Measurements from ENCODE around the gene KIF1A. TPM values are rescaled to one million over a fixed set of nuclear protein-coding genes. Genes with fewer than 3 reads are reported as not detected.

The KIF1A gene
- total RNA-seq, 1 donor, result not detected

GRCh38 chr2:240739797-240740196, 80.2 kb downstream of the KIF1A start:
- H3K79me2 ChIP-seq (ENCODE audit: insufficient read depth, low read length), result no peaks in the 10 kb centered on the region
- no peaks in the 10 kb centered on the region for H4K20me1 ChIP-seq (ENCODE audit: insufficient read depth, low read length)
- H3K27ac ChIP-seq (ENCODE audit: low read depth, low read length), result no peak overlapping the region
- no peaks in the 10 kb centered on the region for H3K4me1 ChIP-seq (ENCODE audit: insufficient read depth, low read length)
- no peak overlapping the region for H3K4me2 ChIP-seq (ENCODE audit: insufficient read depth, low read length)
- H3K9me3 ChIP-seq (ENCODE audit: low read depth, low read length), result no peaks in the 10 kb centered on the region
- H3K36me3 ChIP-seq (ENCODE audit: insufficient read depth, low read length), result no peaks in the 10 kb centered on the region
- H3K27me3 ChIP-seq (ENCODE audit: insufficient read depth, low read length), result no peaks in the 10 kb centered on the region
- no peak overlapping the region for H2AFZ ChIP-seq (ENCODE audit: low read length)
- no peak for DNase-seq (ENCODE audit: insufficient read length, low spot score, missing footprints)
- H3K4me3 ChIP-seq (ENCODE audit: insufficient read depth, low read length), result no peak overlapping the region
- TF ChIP-seq CTCF (IDR thresholded peaks at IDR 0.05; ENCODE audit: extremely low read depth, low read depth, low read length), result no peak

- no peak overlapping the region for H2AFZ ChIP-seq (ENCODE audit: low read length)
- H3K27ac ChIP-seq (ENCODE audit: low read depth, low read length), result no peak overlapping the region
- no peak for TF ChIP-seq CTCF (IDR thresholded peaks at IDR 0.05; ENCODE audit: extremely low read depth, low read depth, low read length)
- no peaks in the 10 kb centered on the region for H3K79me2 ChIP-seq (ENCODE audit: insufficient read depth, low read length)
- H3K4me3 ChIP-seq (ENCODE audit: insufficient read depth, low read length), result no peak overlapping the region
- no peaks in the 10 kb centered on the region for H4K20me1 ChIP-seq (ENCODE audit: insufficient read depth, low read length)
- no peak overlapping the region for H3K4me2 ChIP-seq (ENCODE audit: insufficient read depth, low read length)
- no peaks in the 10 kb centered on the region for H3K36me3 ChIP-seq (ENCODE audit: insufficient read depth, low read length)
- no peaks in the 10 kb centered on the region for H3K4me1 ChIP-seq (ENCODE audit: insufficient read depth, low read length)
- H3K27me3 ChIP-seq (ENCODE audit: insufficient read depth, low read length), result no peaks in the 10 kb centered on the region
- H3K9me3 ChIP-seq (ENCODE audit: low read depth, low read length), result no peaks in the 10 kb centered on the region
- no peak for DNase-seq (ENCODE audit: insufficient read length, low spot score, missing footprints)
Observed at GRCh38 chr2:240737958-240738357, 82.1 kb downstream of the KIF1A start.

DNA sequence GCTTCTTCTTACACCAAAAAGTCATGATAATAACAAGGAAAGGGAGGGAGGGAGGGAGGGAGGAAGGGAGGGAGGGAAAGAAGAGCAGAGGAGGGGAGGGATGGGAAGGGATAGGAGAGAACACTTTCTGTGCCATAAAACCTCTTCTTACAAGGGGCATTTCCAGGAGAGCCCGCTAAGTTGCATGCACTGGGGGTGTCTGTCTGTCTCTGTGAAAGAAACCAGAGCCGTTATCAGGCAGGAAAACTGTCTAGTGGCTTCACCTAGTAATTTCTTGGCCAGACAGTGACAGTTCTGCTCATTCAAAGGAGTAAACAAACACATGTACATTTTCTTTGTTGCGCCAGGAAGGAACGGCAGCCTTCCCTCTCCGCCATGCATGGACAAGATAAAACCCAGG, 82.5 kb downstream of the KIF1A start:
- no peak for TF ChIP-seq CTCF (IDR thresholded peaks at IDR 0.05; ENCODE audit: extremely low read depth, low read depth, low read length)

GRCh38 chr2:240736281-240737250, 83.5 kb downstream of the KIF1A start:
- H3K27ac ChIP-seq (ENCODE audit: low read depth, low read length), result no peak overlapping the region
- no peaks in the 10 kb centered on the region for H3K9me3 ChIP-seq (ENCODE audit: low read depth, low read length)
- H3K79me2 ChIP-seq (ENCODE audit: insufficient read depth, low read length), result no peaks in the 10 kb centered on the region
- TF ChIP-seq CTCF (IDR thresholded peaks at IDR 0.05; ENCODE audit: extremely low read depth, low read depth, low read length), result no peak
- H4K20me1 ChIP-seq (ENCODE audit: insufficient read depth, low read length), result no peaks in the 10 kb centered on the region
- no peaks in the 10 kb centered on the region for H3K27me3 ChIP-seq (ENCODE audit: insufficient read depth, low read length)
- no peaks in the 10 kb centered on the region for H3K36me3 ChIP-seq (ENCODE audit: insufficient read depth, low read length)
- DNase-seq (ENCODE audit: insufficient read length, low spot score, missing footprints), result no peak
- no peak overlapping the region for H2AFZ ChIP-seq (ENCODE audit: low read length)
- no peak overlapping the region for H3K4me3 ChIP-seq (ENCODE audit: insufficient read depth, low read length)
- no peak overlapping the region for H3K4me2 ChIP-seq (ENCODE audit: insufficient read depth, low read length)
- no peaks in the 10 kb centered on the region for H3K4me1 ChIP-seq (ENCODE audit: insufficient read depth, low read length)

More for the DNA sequence above, 82.5 kb downstream of the KIF1A start:
- no peak overlapping the region for H3K4me3 ChIP-seq (ENCODE audit: insufficient read depth, low read length)
- DNase-seq (ENCODE audit: insufficient read length, low spot score, missing footprints), result no peak
- no peaks in the 10 kb centered on the region for H3K9me3 ChIP-seq (ENCODE audit: low read depth, low read length)
- no peaks in the 10 kb centered on the region for H3K79me2 ChIP-seq (ENCODE audit: insufficient read depth, low read length)
- no peaks in the 10 kb centered on the region for H4K20me1 ChIP-seq (ENCODE audit: insufficient read depth, low read length)
- H3K27me3 ChIP-seq (ENCODE audit: insufficient read depth, low read length), result no peaks in the 10 kb centered on the region
- no peaks in the 10 kb centered on the region for H3K4me1 ChIP-seq (ENCODE audit: insufficient read depth, low read length)
- no peak overlapping the region for H2AFZ ChIP-seq (ENCODE audit: low read length)
- no peak overlapping the region for H3K27ac ChIP-seq (ENCODE audit: low read depth, low read length)
- no peak overlapping the region for H3K4me2 ChIP-seq (ENCODE audit: insufficient read depth, low read length)
- H3K36me3 ChIP-seq (ENCODE audit: insufficient read depth, low read length), result no peaks in the 10 kb centered on the region

Data from osteoblast (primary cell).